GM18909 (cell line): ENCODE data around the gene ALCAM.
"Not testable (repeated sequence)": the region's sequence is repeated elsewhere in the genome, so short reads cannot be mapped to it uniquely, and the experiment has no call there.

Experiments used
- ATAC-seq: cut with Tn5 transposase; IDR thresholded peaks from one replicate; pipeline ENCODE4 v1.9.1; 2021; ENCODE audit warnings: mild to moderate bottlenecking; ENCODE audit not compliant: unreplicated experiment, poor library complexity

Gene ALCAM

GRCh38 chr3:105561876-105562275, 195.2 kb downstream of the ALCAM start:
- ATAC-seq = no peak

- no peak for ATAC-seq
Observed at GRCh38 chr3:105564546-105565288, 198.0 kb downstream of the ALCAM start.

- ATAC-seq = no peak
Observed at GRCh38 chr3:105571005-105571404, 204.3 kb downstream of the ALCAM start.

- no peak for ATAC-seq
Observed at GRCh38 chr3:105572501-105572900, 205.8 kb downstream of the ALCAM start.

DNA sequence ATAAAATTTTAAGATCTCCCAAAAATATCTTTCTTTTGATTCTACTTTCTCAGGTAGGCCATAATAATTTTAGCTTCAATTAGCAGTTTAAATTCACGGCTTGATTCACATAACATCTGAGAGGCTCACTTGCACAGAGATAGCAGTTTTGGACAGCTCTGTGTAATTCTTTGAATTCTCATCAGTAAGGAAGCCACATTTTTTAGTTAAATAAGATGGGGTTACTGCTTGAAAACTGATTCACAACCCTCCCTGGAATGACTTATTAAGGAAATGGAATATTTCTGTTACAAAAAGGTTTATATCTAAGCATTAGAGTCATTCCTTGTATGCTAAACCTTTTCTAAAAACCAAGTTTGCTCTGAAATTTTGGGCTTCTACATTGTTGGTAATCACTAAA, 212.7 kb downstream of the ALCAM start:
- ATAC-seq = no peak

GRCh38 chr3:105580296-105580965, 213.7 kb downstream of the ALCAM start:
- no peak for ATAC-seq

GRCh38 chr3:105582015-105582414, 215.3 kb downstream of the ALCAM start:
- no peak for ATAC-seq

DNA sequence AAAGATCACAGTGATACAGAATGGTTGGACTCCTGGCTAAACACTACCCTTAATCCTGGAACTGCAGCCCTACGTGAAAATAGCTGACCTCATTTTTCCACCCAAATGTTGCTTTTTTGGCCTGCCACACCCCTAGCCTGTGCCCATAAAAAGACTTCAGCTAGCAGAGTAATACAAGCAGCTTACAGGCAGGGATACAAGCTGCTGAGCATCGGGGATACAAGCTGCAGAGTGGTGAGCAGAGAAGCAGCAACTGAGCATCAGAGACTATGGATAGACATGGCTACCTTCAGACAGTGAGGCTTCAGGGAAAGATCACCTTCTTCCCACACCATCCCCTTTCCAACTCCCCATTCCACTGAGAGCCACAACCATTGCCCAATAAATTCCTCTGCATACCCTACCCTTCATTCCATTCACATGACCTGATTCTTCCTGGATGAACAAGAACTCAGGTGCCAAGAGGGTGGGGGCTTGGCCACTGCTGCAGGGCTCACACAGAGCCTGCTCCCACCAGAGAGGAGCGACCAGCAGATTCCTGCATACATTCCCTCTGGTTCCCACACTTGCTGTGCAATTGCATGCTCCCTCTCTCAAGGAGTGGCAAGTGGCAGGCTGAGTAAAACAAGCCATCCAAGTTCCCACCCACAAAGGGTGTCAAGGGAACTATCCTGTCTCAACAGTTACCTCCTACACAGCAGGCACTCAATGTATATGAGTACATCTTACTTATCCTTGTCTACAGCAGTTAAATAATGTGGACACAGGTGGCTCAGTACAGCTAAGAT, 217.5 kb downstream of the ALCAM start:
- ATAC-seq = no peak

- ATAC-seq = no peak
Observed at GRCh38 chr3:105593315-105593714, 226.6 kb downstream of the ALCAM start.

- no peak for ATAC-seq
Observed at GRCh38 chr3:105594219-105594618, 227.5 kb downstream of the ALCAM start.

DNA sequence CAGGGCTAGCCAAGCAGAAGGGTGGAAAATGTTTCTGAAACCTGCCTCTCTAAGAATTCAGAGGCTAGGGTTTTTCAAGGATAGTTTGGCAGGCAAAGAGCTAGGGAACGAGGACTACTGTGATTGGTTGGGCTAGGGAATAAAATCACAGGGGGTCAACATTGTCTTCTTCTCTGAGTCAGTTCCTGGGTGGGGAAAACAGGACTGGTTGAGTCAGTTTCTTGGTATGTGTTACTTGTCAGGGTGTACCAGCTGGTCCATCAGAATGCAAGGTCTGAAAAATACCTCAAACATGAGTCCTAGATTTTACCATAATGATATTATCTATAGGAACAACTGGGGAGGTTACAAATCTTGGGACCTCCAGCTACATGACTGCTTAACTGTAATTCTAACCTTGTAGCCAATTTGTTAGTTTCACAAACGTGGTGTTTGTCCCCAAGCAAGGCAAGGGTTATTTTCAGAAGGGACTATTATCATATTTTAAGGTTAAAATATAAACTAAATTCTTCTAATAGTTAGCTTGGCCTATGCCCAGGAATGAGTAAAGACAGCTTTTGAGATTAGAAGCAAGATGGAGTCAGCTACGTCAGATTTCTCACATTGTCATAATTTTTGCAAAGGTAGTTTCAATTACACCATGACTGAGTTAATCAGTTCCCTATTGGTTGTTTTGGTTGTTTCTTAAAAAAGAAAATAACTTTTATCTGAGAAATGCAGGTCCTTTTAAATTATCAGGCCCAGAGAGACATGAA, 231.5 kb downstream of the ALCAM start:
- no peak for ATAC-seq

DNA sequence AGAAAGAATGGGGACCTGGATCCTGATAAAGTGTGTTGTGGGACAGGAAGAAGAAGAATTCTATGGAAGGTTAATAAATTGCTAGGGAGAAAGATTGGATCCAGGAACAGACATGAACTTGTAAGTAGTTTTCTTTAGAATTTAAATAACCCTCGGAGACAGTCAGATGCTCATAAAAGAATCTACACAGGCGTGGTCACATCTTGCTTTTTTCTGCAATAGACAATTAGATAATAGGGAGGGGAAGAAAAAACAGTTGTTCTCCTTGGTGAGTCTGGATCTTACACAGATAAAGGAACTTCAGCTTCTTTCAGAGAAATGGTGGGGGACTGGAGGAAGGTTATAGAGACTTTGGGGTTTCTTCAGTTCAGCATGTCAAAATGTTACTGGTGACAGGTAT, 232.6 kb downstream of the ALCAM start:
- ATAC-seq = no peak

DNA sequence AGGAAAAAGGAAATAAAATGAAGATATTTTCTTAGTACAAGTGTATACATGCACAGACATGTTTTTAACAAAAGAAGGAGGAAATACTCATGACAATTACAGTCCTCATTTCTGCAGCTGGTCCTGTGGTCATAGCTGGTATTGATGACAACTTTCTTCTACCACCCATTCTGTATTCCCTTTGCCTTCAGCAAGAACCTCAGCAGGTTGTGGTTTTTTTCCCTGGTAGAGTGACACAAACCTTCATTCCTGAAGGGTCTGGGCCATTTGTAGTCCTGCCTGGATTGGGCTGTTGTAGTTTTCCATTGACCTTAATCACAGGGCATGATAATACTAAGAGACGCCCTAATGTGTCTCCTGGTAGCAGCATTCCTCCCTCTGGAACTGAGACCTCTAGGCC, 235.0 kb downstream of the ALCAM start:
- ATAC-seq = not testable (repeated sequence)

- not testable (repeated sequence) for ATAC-seq
Observed at GRCh38 chr3:105602286-105602685, 235.6 kb downstream of the ALCAM start.

GRCh38 chr3:105603516-105603915, 236.8 kb downstream of the ALCAM start:
- not testable (repeated sequence) for ATAC-seq

- ATAC-seq = no peak
Observed at GRCh38 chr3:105606016-105606415, 239.3 kb downstream of the ALCAM start.

GRCh38 chr3:105608623-105609022, 241.9 kb downstream of the ALCAM start:
- no peak for ATAC-seq

DNA sequence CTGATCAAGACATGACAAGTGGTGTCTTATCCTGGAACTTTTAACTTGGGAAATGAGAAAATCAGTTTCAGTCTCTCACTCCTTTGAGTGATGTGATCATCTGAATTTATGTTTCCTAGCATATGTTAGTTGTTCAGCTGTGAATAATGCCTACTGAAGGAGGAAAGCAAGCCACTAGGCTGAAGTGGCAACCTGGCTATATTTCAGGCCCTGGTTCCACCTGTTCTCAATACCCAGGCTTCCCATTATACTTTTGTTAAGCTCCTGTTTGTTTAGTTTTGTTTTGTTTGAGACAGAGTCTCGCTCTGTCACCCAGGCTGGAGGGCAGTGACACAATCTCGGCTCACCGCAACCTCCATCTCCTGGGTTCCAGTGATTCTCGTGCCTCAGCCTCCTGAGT, 243.8 kb downstream of the ALCAM start:
- ATAC-seq = no peak

- no peak for ATAC-seq
Observed at GRCh38 chr3:105611304-105612192, 244.8 kb downstream of the ALCAM start.
